AG09319 (cell line): ENCODE data around the gene RMND5A.

ENCODE experiments used
- DNase-seq: peaks from one replicate; pipeline ENCODE4 v3.0.0-alpha.2; 2010; ENCODE audit warnings: low read depth; ENCODE audit errors: extremely low read depth
- CTCF ChIP-seq: IDR thresholded peaks from 2 replicates; pipeline ENCODE4 v1.5.1; 2011; ENCODE audit warnings: low read depth, mild to moderate bottlenecking, inconsistent platforms, low read length, moderate library complexity

RMND5A gene

GRCh38 chr2:86818114-86818801 is 98.2 kb downstream of the RMND5A start:
- no peak for TF ChIP-seq CTCF
- no peak for DNase-seq

- no peak for DNase-seq
- TF ChIP-seq CTCF: no peak
These were observed 98.9 kb downstream of the RMND5A start for GRCh38 chr2:86818957-86819356.

DNA sequence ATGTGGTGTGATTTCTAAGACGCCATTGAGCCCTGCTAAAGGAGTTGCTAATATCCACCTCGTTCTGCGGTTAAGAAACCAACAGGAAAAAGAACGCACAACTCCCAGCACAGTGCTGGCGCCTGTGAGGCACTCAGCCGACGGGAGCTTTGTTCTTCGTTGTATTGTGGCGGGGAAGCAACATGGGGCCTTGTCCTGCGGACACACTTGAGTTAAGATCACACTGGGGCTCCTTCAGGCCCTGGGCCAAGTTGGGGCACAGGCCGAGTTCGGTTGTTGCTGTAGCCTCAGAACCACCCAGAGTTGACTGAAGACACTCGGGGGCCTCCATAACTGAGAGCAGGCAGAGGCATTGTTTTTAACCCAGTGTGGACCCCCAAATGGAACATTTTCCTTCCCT is 101.2 kb downstream of the RMND5A start:
- DNase-seq: no peak
- TF ChIP-seq CTCF: no peak

GRCh38 chr2:86821842-86822241 is 101.8 kb downstream of the RMND5A start:
- no peak for DNase-seq
- TF ChIP-seq CTCF: no peak

- DNase-seq: no peak
- no peak for TF ChIP-seq CTCF
These were observed 102.7 kb downstream of the RMND5A start for GRCh38 chr2:86822668-86823345.

- DNase-seq: no peak
- TF ChIP-seq CTCF: no peak
These were observed 105.1 kb downstream of the RMND5A start for GRCh38 chr2:86825036-86825692.
